Fibroblast of lung (primary cell): ENCODE results near the gene CCDC85B. TPM values are rescaled to one million over a fixed set of nuclear protein-coding genes. Genes with fewer than 3 reads are reported as not detected.

Source experiments
- DNase-seq, 2 donors: peaks; one replicate each; pipeline versions ENCODE4 v3.0.0 to v3.0.0-alpha.2; 2010; ENCODE audit warnings: low read depth in 2 of 2
- H2AFZ ChIP-seq: 2 replicates; pipeline ENCODE4 v1.5.1; 2012; ENCODE audit warnings: low read length, control low read depth, inconsistent platforms
- H3K27ac ChIP-seq: 2 replicates; pipeline ENCODE4 v1.5.1; 2011; ENCODE audit warnings: low read length, control low read depth; ENCODE audit not compliant: insufficient read depth
- H3K27me3 ChIP-seq: 2 replicates; pipeline ENCODE4 v1.5.1; 2011; ENCODE audit warnings: mild to moderate bottlenecking, low read length; ENCODE audit not compliant: control insufficient read depth, insufficient read depth
- H3K36me3 ChIP-seq: 2 replicates; pipeline ENCODE4 v1.5.1; 2011; ENCODE audit warnings: low read length; ENCODE audit not compliant: control insufficient read depth, insufficient read depth
- H3K4me1 ChIP-seq: 2 replicates; pipeline ENCODE4 v1.5.1; 2011; ENCODE audit warnings: low read length; ENCODE audit not compliant: control insufficient read depth, insufficient read depth; ENCODE audit errors: extremely low read depth
- H3K4me2 ChIP-seq: 2 replicates; pipeline ENCODE4 v1.5.1; 2011; ENCODE audit warnings: low read length, control low read depth; ENCODE audit not compliant: insufficient read depth; ENCODE audit errors: extremely low read depth
- H3K4me3 ChIP-seq, 4 experiments: fragments of 200-600 bp in 1 of 4; sonication (generic) in 1 of 4; replicated peaks in 1 of 4; 2 replicates each; pipeline ENCODE4 v1.5.1; 2011 to 2016; ENCODE audit warnings: low read length in 4 of 4, low read depth in 3 of 4, mild to moderate bottlenecking in 3 of 4, control low read depth in 2 of 4, inconsistent platforms in 1 of 4, mixed read lengths in 1 of 4; ENCODE audit not compliant: insufficient read depth in 1 of 4; ENCODE audit errors: control extremely low read depth in 1 of 4
- H3K79me2 ChIP-seq: 2 replicates; pipeline ENCODE4 v1.5.1; 2012; ENCODE audit warnings: mild to moderate bottlenecking, low read length, inconsistent platforms; ENCODE audit not compliant: control insufficient read depth, insufficient read depth
- H3K9ac ChIP-seq: 2 replicates; pipeline ENCODE4 v1.5.1; 2011; ENCODE audit warnings: mild to moderate bottlenecking, low read length, control low read depth; ENCODE audit not compliant: insufficient read depth
- H3K9me3 ChIP-seq: 2 replicates; pipeline ENCODE4 v1.5.1; 2012; ENCODE audit warnings: low read depth, low read length; ENCODE audit not compliant: control insufficient read depth, insufficient read depth
- H4K20me1 ChIP-seq: 2 replicates; pipeline ENCODE4 v1.5.1; 2011; ENCODE audit warnings: low read length; ENCODE audit not compliant: control insufficient read depth, insufficient read depth; ENCODE audit errors: extremely low read depth
- EZH2 ChIP-seq: IDR thresholded peaks from 2 replicates; pipeline ENCODE4 v1.5.1; 2012; ENCODE audit warnings: low read length, control low read depth, mild to moderate bottlenecking; ENCODE audit errors: missing control alignments
- polyA plus RNA-seq, 2 donors: library from polyadenylated mRNA; depleted of rRNA in 1 of 2; stranded (reverse) in 1 of 2; unstranded in 1 of 2; fragments of >200 nt; gene quantifications; 2 replicates each; pipeline ENCODE4 v1.2.1, GENCODE V29; 2011 to 2012; ENCODE audit warnings: missing spikeins in 1 of 2
- total RNA-seq: library from RNA; depleted of rRNA; stranded (reverse); fragments of >200 nt; gene quantifications from 2 replicates; pipeline ENCODE4 v1.2.1, GENCODE V29; 2014
- TF ChIP-seq, protein P1 (sequence below), 2 donors: IDR thresholded peaks in 1 of 2; conservative IDR thresholded peaks in 1 of 2; 1 replicate in 1 of 2; 2 replicates in 1 of 2; pipeline ENCODE4 v1.5.1; 2011 to 2012; ENCODE audit warnings: low read length in 2 of 2, control low read depth in 1 of 2, inconsistent platforms in 1 of 2, low read depth in 1 of 2, mild to moderate bottlenecking in 1 of 2

CCDC85B gene
- total and polyA plus RNA-seq, 2 donors (not counting 1 experiment from before 2014, with no cell fraction given) = 18.1 to 118 TPM

DNA sequence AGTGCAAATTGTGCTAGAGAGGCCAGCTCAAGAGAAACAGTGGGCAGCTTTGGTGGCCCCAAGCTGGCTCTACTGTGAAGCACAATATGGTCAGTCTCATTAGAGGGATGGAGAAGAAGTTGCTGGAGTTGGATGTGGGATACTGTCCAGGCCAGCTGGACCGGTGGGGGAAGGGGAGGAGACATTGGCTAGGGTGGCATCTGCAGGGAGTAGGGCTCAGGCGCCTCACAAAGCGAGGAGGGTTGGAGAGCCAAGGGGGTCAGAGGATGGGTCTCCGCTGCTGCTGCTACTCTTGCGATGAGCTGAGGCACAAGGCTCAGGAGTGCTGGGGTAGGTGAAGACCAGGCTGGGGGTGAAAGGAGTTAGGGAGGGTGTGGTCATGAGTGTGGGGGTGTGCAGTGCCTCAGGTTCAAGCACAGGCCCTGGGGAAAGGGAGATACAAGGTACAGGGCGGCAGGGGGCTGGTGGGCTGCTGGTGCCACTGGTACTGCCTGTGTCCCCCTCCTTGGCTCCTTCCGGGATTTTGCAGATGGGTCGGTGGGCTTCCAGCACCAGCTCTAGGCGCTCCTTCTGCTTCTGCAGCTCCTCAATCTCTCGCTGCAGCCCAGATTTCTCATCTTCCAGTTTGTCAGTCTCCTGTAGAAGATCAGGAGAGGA is 2.3 kb downstream of the CCDC85B start:
- no peak for TF ChIP-seq EZH2
- TF ChIP-seq, protein P1, sequence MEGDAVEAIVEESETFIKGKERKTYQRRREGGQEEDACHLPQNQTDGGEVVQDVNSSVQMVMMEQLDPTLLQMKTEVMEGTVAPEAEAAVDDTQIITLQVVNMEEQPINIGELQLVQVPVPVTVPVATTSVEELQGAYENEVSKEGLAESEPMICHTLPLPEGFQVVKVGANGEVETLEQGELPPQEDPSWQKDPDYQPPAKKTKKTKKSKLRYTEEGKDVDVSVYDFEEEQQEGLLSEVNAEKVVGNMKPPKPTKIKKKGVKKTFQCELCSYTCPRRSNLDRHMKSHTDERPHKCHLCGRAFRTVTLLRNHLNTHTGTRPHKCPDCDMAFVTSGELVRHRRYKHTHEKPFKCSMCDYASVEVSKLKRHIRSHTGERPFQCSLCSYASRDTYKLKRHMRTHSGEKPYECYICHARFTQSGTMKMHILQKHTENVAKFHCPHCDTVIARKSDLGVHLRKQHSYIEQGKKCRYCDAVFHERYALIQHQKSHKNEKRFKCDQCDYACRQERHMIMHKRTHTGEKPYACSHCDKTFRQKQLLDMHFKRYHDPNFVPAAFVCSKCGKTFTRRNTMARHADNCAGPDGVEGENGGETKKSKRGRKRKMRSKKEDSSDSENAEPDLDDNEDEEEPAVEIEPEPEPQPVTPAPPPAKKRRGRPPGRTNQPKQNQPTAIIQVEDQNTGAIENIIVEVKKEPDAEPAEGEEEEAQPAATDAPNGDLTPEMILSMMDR (conservative IDR thresholded peaks at IDR 0.05 in 1 of 2, IDR thresholded peaks at IDR 0.05 in 1 of 2; ENCODE audit: low read depth in 1 of 2, low read length in 2 of 2) = no peak
- Histone ChIP-seq H3K4me3 (peak overlapping the region; percentile 56 to 78 (median 68)), H3K27ac (peak overlapping the region; percentile 17), H3K9me3 (no peaks in the 10 kb centered on the region), H3K9ac (no peak overlapping the region), H2AFZ (no peak overlapping the region), H3K79me2 (peaks cover 71% of the 10 kb centered on the region), H3K36me3 (peaks cover 26% of the 10 kb centered on the region), H3K4me1 (peaks cover 28% of the 10 kb centered on the region), H3K27me3 (no peaks in the 10 kb centered on the region), H4K20me1 (no peaks in the 10 kb centered on the region), H3K4me2 (peak overlapping the region; percentile 61)
- no peak for DNase-seq

- Histone ChIP-seq H3K9me3 (no peaks in the 10 kb centered on the region), H3K36me3 (peaks cover 26% of the 10 kb centered on the region), H3K4me3 (peak overlapping the region in 2 of 4 experiments; percentile 22 to 23), H3K4me1 (peaks cover 28% of the 10 kb centered on the region), H4K20me1 (no peaks in the 10 kb centered on the region), H3K27me3 (no peaks in the 10 kb centered on the region), H2AFZ (no peak overlapping the region), H3K9ac (peak overlapping the region; percentile 26), H3K4me2 (peak overlapping the region; percentile 70), H3K79me2 (peaks cover 84% of the 10 kb centered on the region), H3K27ac (peak overlapping the region; percentile 42)
- DNase-seq = no peak
- no peak for TF ChIP-seq EZH2
- TF ChIP-seq, protein P1 (conservative IDR thresholded peaks at IDR 0.05 in 1 of 2, IDR thresholded peaks at IDR 0.05 in 1 of 2; ENCODE audit: low read depth in 1 of 2, low read length in 2 of 2) = no peak
Measured at GRCh38 chr11:65894034-65894591, 3.6 kb downstream of the CCDC85B start.

DNA sequence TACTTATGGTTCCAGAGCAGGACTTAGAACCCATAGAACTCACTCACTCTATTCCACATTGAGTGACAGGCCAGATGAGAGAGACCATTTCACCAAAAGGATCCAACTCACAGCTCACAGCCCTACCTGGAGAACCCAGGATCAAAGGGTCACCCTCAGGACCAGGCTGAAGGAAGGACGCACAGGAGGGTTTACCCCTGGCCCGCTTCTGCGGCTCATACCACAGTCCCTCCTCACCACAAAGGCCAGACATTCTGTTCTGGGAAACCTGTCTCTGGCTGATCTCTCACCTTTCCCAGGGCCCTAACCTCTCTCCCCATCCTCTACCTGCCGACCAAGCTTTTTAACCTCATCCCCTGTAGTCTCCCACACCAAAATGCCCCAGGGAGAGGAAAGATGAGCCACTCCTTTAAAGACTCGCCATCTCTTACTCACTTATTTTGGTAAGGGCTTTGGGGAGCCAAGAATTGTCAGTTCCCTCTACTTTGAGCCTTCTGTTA is 5.1 kb downstream of the CCDC85B start:
- Histone ChIP-seq H4K20me1 (no peaks in the 10 kb centered on the region), H3K4me1 (peaks cover 21% of the 10 kb centered on the region), H3K36me3 (peaks cover 26% of the 10 kb centered on the region), H3K79me2 (peaks cover 93% of the 10 kb centered on the region), H3K9ac (no peak overlapping the region), H3K27ac (peak overlapping the region; percentile 100), H3K27me3 (no peaks in the 10 kb centered on the region), H2AFZ (no peak overlapping the region), H3K4me2 (peak overlapping the region; percentile 48), H3K9me3 (no peaks in the 10 kb centered on the region), H3K4me3 (peak overlapping the region in 1 of 4 experiments; percentile 82)
- no peak for DNase-seq
- TF ChIP-seq, protein P1 (conservative IDR thresholded peaks at IDR 0.05 in 1 of 2, IDR thresholded peaks at IDR 0.05 in 1 of 2; ENCODE audit: low read depth in 1 of 2, low read length in 2 of 2) = no peak
- no peak for TF ChIP-seq EZH2
